ENCODE measurements around the gene RAB43. TPM values are rescaled to one million over a fixed set of nuclear protein-coding genes. Genes with fewer than 3 reads are reported as not detected.

Gene RAB43
- polyA plus RNA-seq, 1 of the 3 experiments (the other 2 are of a cell fraction): 9.5 TPM

DNA sequence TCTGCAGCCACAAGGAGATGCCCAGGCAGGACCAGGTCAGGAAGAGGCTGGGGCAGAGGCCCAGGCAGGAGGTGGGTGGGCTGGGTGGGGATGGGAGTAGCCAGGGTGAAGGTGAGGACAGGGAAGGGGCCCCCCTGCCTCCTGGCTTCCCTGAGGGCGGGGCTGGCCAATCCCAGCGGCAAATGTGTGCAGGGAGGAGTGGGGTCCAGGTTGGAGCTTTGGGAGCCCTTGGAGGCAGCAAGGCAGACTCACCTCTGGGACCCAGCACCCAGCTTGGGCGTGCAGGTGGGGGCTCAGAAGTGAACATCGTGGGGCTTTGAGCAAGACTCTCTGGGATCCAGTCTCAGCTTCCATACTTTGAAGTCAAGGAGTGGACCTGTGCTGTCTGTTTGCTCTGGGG is 35.8 kb downstream of the RAB43 start:
- Histone ChIP-seq H3K79me2 (ENCODE audit: insufficient read depth) (no peaks in the 10 kb centered on the region), H3K27ac (ENCODE audit: low read depth in 2 of 2, low read length in 1 of 2) (no peak overlapping the region), H3K36me3 (replicated peaks in 1 of 2; ENCODE audit: control insufficient read depth in 1 of 2, insufficient read depth in 2 of 2, low read length in 1 of 2) (no peaks in the 10 kb centered on the region), H3K4me2 (no peak overlapping the region), H3K9me2 (no peaks in the 10 kb centered on the region), H4K20me1 (ENCODE audit: insufficient read depth) (no peaks in the 10 kb centered on the region), H3K27me3 (ENCODE audit: insufficient read depth) (no peaks in the 10 kb centered on the region), H3F3A (replicated peaks; ENCODE audit: insufficient read depth) (no peaks in the 10 kb centered on the region), H3K9ac (no peak overlapping the region), H3K4me1 (ENCODE audit: control insufficient read depth in 1 of 2, insufficient read depth in 2 of 2, low read depth in 1 of 2, low read length in 1 of 2) (no peaks in the 10 kb centered on the region), H3K9me3 (no peaks in the 10 kb centered on the region), H2AFZ (ENCODE audit: low read depth) (no peak overlapping the region), H3K4me3 (ENCODE audit: low read depth in 2 of 2, low read length in 1 of 2) (no peak overlapping the region)
- TF ChIP-seq GABPA (IDR thresholded peaks at IDR 0.05; ENCODE audit: low read depth) (no peak), CHD2 (IDR thresholded peaks at IDR 0.05; ENCODE audit: low read length, partially characterized antibody) (no peak), FOXM1 (IDR thresholded peaks at IDR 0.05; ENCODE audit: low read depth) (no peak)
- 90% methylated on average over 2 of the region's 4 CpGs for WGBS (ENCODE audit: low lambda C conversion rate)
- CTCF ChIA-PET: interaction anchor here (1.2 to 2.5 kb wide), 2 partner anchors 105 to 115 kb away, joined by 3 to 15 read pairs; no protein-coding TSS in a partner anchor
- no peak for DNase-seq
- POLR2A ChIA-PET: no interaction called here

DNA sequence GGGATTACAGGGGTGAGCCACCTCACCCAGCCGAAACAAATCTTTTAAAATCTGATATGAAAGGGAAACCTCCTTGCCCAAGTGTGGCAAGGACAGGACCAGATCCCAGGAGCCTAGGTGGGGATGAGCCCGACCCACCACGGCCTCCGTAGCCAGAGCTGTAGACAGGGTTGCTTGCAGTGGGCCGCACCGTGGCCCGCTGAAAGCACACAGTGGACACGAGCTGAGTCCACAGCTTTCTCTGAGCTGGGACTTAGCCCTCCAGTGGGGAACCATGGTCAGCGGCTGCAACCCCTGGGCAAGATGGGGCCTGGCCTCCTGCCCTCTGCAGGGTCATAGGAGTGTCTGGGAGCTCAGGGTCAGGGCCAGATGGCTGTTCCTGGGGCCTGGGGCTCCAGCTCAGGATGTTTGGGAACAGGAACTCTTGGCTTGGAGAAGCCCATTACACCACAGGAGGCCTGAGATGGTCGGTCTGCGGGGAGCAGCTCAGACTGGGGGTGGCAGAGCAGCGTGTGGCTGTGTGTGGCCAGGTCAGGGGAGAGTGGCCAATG is 36.4 kb downstream of the RAB43 start:
- Histone ChIP-seq H3K27me3 (ENCODE audit: insufficient read depth) (no peaks in the 10 kb centered on the region), H3K9me3 (no peaks in the 10 kb centered on the region), H3K36me3 (replicated peaks in 1 of 2; ENCODE audit: control insufficient read depth in 1 of 2, insufficient read depth in 2 of 2, low read length in 1 of 2) (no peaks in the 10 kb centered on the region), H3K9ac (no peak overlapping the region), H3F3A (replicated peaks; ENCODE audit: insufficient read depth) (no peaks in the 10 kb centered on the region), H3K9me2 (no peaks in the 10 kb centered on the region), H3K4me2 (no peak overlapping the region), H3K79me2 (ENCODE audit: insufficient read depth) (no peaks in the 10 kb centered on the region), H3K27ac (ENCODE audit: low read depth in 2 of 2, low read length in 1 of 2) (no peak overlapping the region), H3K4me1 (ENCODE audit: control insufficient read depth in 1 of 2, insufficient read depth in 2 of 2, low read depth in 1 of 2, low read length in 1 of 2) (no peaks in the 10 kb centered on the region), H4K20me1 (ENCODE audit: insufficient read depth) (no peaks in the 10 kb centered on the region), H2AFZ (ENCODE audit: low read depth) (no peak overlapping the region), H3K4me3 (ENCODE audit: low read depth in 2 of 2, low read length in 1 of 2) (no peak overlapping the region)
- 98% methylated on average over 4 of the region's 12 CpGs for WGBS (ENCODE audit: low lambda C conversion rate)
- TF ChIP-seq, protein P1, sequence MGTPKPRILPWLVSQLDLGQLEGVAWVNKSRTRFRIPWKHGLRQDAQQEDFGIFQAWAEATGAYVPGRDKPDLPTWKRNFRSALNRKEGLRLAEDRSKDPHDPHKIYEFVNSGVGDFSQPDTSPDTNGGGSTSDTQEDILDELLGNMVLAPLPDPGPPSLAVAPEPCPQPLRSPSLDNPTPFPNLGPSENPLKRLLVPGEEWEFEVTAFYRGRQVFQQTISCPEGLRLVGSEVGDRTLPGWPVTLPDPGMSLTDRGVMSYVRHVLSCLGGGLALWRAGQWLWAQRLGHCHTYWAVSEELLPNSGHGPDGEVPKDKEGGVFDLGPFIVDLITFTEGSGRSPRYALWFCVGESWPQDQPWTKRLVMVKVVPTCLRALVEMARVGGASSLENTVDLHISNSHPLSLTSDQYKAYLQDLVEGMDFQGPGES (IDR thresholded peaks at IDR 0.05; ENCODE audit: low read depth, low read length): no peak
- TF ChIP-seq, protein P2, sequence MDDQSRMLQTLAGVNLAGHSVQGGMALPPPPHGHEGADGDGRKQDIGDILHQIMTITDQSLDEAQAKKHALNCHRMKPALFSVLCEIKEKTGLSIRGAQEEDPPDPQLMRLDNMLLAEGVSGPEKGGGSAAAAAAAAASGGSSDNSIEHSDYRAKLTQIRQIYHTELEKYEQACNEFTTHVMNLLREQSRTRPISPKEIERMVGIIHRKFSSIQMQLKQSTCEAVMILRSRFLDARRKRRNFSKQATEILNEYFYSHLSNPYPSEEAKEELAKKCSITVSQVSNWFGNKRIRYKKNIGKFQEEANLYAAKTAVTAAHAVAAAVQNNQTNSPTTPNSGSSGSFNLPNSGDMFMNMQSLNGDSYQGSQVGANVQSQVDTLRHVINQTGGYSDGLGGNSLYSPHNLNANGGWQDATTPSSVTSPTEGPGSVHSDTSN (IDR thresholded peaks at IDR 0.05): no peak
- TF ChIP-seq, protein P3, sequence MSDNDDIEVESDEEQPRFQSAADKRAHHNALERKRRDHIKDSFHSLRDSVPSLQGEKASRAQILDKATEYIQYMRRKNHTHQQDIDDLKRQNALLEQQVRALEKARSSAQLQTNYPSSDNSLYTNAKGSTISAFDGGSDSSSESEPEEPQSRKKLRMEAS (IDR thresholded peaks at IDR 0.05; ENCODE audit: low read depth): no peak
- TF ChIP-seq RAD21 (IDR thresholded peaks at IDR 0.05; ENCODE audit: low read length): no peak
- TF ChIP-seq, protein P4, sequence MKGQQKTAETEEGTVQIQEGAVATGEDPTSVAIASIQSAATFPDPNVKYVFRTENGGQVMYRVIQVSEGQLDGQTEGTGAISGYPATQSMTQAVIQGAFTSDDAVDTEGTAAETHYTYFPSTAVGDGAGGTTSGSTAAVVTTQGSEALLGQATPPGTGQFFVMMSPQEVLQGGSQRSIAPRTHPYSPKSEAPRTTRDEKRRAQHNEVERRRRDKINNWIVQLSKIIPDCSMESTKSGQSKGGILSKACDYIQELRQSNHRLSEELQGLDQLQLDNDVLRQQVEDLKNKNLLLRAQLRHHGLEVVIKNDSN (IDR thresholded peaks at IDR 0.05; ENCODE audit: borderline replicate concordance, low read depth): no peak
- TF ChIP-seq ELF1 (IDR thresholded peaks at IDR 0.05): no peak
- no peak for TF ChIP-seq GATA2 (CRISPR knock-in tag; IDR thresholded peaks at IDR 0.05)
- TF ChIP-seq SMC3 (IDR thresholded peaks at IDR 0.05; ENCODE audit: low read depth, low read length): no peak
- no peak for TF ChIP-seq CHD2 (IDR thresholded peaks at IDR 0.05; ENCODE audit: low read length, partially characterized antibody)
- no peak for TF ChIP-seq RFX5 (IDR thresholded peaks at IDR 0.05; ENCODE audit: low read length)
- TF ChIP-seq, protein P5, sequence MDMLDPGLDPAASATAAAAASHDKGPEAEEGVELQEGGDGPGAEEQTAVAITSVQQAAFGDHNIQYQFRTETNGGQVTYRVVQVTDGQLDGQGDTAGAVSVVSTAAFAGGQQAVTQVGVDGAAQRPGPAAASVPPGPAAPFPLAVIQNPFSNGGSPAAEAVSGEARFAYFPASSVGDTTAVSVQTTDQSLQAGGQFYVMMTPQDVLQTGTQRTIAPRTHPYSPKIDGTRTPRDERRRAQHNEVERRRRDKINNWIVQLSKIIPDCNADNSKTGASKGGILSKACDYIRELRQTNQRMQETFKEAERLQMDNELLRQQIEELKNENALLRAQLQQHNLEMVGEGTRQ (IDR thresholded peaks at IDR 0.05; ENCODE audit: borderline replicate concordance, low read depth, low read length): no peak
- no peak for TF ChIP-seq EP300 (IDR thresholded peaks at IDR 0.05; ENCODE audit: borderline replicate concordance in 1 of 2, low read depth in 1 of 2, low read length in 1 of 2)
- TF ChIP-seq EZH2phosphoT487 (IDR thresholded peaks at IDR 0.05; ENCODE audit: borderline replicate concordance, low read depth): no peak
- no peak for TF ChIP-seq TCF12 (IDR thresholded peaks at IDR 0.05)
- no peak for TF ChIP-seq POLR2AphosphoS5 (IDR thresholded peaks at IDR 0.05; ENCODE audit: low read depth, low read length)
- TF ChIP-seq YY1 (IDR thresholded peaks at IDR 0.05; ENCODE audit: low read depth): no peak
- TF ChIP-seq RCOR1 (IDR thresholded peaks at IDR 0.05; ENCODE audit: low read length): no peak
- no peak for TF ChIP-seq NFIC (IDR thresholded peaks at IDR 0.05; ENCODE audit: borderline replicate concordance)
- no peak for TF ChIP-seq MXI1 (IDR thresholded peaks at IDR 0.05; ENCODE audit: low read depth, low read length)
- TF ChIP-seq, protein P6, sequence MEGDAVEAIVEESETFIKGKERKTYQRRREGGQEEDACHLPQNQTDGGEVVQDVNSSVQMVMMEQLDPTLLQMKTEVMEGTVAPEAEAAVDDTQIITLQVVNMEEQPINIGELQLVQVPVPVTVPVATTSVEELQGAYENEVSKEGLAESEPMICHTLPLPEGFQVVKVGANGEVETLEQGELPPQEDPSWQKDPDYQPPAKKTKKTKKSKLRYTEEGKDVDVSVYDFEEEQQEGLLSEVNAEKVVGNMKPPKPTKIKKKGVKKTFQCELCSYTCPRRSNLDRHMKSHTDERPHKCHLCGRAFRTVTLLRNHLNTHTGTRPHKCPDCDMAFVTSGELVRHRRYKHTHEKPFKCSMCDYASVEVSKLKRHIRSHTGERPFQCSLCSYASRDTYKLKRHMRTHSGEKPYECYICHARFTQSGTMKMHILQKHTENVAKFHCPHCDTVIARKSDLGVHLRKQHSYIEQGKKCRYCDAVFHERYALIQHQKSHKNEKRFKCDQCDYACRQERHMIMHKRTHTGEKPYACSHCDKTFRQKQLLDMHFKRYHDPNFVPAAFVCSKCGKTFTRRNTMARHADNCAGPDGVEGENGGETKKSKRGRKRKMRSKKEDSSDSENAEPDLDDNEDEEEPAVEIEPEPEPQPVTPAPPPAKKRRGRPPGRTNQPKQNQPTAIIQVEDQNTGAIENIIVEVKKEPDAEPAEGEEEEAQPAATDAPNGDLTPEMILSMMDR (IDR thresholded peaks at IDR 0.05): no peak
- no peak for DNase-seq
- POLR2A ChIA-PET: no interaction called here
- CTCF ChIA-PET: interaction anchor here (1.2 to 2.5 kb wide), 2 partner anchors 104 to 115 kb away, joined by 3 to 15 read pairs; no protein-coding TSS in a partner anchor
